Duodenal mucosa (tissue), 2 donors: ENCODE results near the gene HCK.

Source experiments
- H3K27ac ChIP-seq: one replicate; pipeline ENCODE4 v1.7.0; 2013; ENCODE audit warnings: low read depth, low read length
- H3K27me3 ChIP-seq, 2 donors: one replicate each; pipeline ENCODE4 v1.7.0; 2013; ENCODE audit warnings: low read length in 2 of 2, control low read depth in 1 of 2; ENCODE audit not compliant: insufficient read depth in 2 of 2, control insufficient read depth in 1 of 2
- H3K36me3 ChIP-seq, 2 donors: one replicate each; pipeline ENCODE4 v1.7.0; 2013; ENCODE audit warnings: low read length in 2 of 2, control low read depth in 1 of 2; ENCODE audit not compliant: insufficient read depth in 2 of 2, control insufficient read depth in 1 of 2
- H3K4me1 ChIP-seq, 2 donors: one replicate each; pipeline ENCODE4 v1.7.0; 2013; ENCODE audit warnings: low read length in 2 of 2, control low read depth in 1 of 2; ENCODE audit not compliant: insufficient read depth in 2 of 2, control insufficient read depth in 1 of 2
- H3K4me3 ChIP-seq, 2 donors: one replicate each; pipeline ENCODE4 v1.7.0; 2013; ENCODE audit warnings: low read length in 2 of 2, low read depth in 1 of 2
- H3K9ac ChIP-seq, 2 donors: one replicate each; pipeline ENCODE4 v1.7.0; 2013; ENCODE audit warnings: low read length in 2 of 2, low read depth in 1 of 2
- H3K9me3 ChIP-seq, 2 donors: one replicate each; pipeline ENCODE4 v1.7.0; 2013; ENCODE audit warnings: low read length in 2 of 2, control low read depth in 1 of 2; ENCODE audit not compliant: control insufficient read depth in 1 of 2

The HCK gene

DNA sequence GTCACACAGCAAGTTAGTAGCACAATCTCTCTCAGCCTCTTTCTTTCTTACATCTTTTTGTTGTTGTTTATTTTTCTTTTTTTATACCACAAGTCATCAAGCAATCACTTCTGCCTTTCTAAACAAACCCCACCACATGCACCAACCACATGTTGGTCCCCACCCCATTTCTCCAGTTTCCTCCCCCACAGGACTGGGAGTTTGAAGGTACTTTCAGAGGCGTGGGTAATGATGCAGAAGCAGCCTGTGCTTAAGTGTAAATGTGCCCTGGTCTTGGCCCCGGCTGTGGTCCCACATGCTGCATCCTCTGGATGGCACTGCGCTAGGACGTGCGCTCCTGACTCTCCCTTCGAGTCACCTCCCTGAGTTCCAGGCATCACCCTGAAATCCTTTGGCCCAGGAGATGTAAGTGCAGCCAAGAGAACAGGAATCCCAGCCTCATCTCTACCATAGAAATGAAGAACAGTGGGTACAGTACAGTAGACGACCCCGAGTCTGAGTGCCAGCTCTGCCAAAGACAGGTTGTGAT lies 5.7 kb downstream of the HCK start:
- Histone ChIP-seq H3K4me1 (no peaks in the 10 kb centered on the region), H3K4me3 (no peak overlapping the region), H3K9ac (no peak overlapping the region), H3K9me3 (no peaks in the 10 kb centered on the region), H3K27ac (no peak overlapping the region), H3K36me3 (no peaks in the 10 kb centered on the region), H3K27me3 (peaks cover 15 to 17% of the 10 kb centered on the region in 2 donors)

DNA sequence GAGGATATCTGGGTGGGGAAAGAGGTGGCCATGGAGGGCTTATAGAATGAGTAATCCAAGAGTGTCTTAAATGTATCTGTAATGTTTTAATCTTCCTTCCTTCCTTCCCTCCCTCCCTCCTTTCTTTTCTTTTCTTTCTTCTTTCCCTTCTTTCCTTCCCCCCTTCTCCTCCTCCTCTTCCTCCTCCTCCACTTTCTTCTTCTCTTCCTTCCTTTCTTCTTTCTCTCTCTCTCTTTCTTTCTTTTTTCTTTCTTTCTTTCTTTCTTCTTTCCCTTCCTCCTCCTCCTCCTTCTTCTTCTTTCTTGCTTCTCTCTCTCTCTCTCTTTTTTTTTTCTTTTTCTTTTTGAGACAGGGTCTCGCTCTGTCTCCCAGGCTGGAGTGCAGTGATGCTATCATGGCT lies 7.1 kb downstream of the HCK start:
- peaks cover 7 to 12% of the 10 kb centered on the region in 2 donors for H3K27me3 ChIP-seq
- no peak overlapping the region for H3K27ac ChIP-seq
- H3K9me3 ChIP-seq = no peaks in the 10 kb centered on the region
- no peaks in the 10 kb centered on the region for H3K4me1 ChIP-seq
- H3K4me3 ChIP-seq = no peak overlapping the region
- H3K9ac ChIP-seq = no peak overlapping the region
- H3K36me3 ChIP-seq = no peaks in the 10 kb centered on the region

DNA sequence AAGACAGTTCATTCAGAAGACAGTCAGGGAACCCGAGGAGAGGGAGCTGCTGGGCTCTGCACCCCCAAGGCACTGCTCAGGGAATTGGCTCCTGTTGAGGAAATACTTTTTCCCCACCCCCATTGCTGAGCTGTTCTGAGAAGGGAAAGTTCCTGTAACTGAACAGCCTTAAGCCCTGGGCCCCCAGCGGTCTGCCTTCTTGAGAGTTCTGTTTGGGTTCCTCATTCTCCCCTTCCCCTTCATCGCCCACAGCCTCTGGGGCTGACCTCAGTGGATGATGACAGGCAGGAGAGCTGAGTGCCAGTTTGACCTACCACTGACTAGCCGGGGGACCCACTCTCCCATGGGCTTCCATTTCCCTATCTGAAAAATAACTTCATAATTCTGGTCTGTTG lies 10.7 kb downstream of the HCK start:
- no peak overlapping the region for H3K9ac ChIP-seq
- H3K9me3 ChIP-seq = no peaks in the 10 kb centered on the region
- no peak overlapping the region for H3K27ac ChIP-seq
- H3K27me3 ChIP-seq = peaks cover 7 to 9% of the 10 kb centered on the region in 2 donors
- H3K4me1 ChIP-seq = no peaks in the 10 kb centered on the region
- H3K4me3 ChIP-seq = no peak overlapping the region
- H3K36me3 ChIP-seq = no peaks in the 10 kb centered on the region

GRCh38 chr20:32063695-32064094 lies 11.7 kb downstream of the HCK start:
- Histone ChIP-seq H3K9ac (no peak overlapping the region), H3K36me3 (no peaks in the 10 kb centered on the region), H3K4me1 (no peaks in the 10 kb centered on the region), H3K9me3 (no peaks in the 10 kb centered on the region), H3K27ac (no peak overlapping the region), H3K4me3 (no peak overlapping the region), H3K27me3 (peaks cover 4% of the 10 kb centered on the region in 2 donors)

DNA sequence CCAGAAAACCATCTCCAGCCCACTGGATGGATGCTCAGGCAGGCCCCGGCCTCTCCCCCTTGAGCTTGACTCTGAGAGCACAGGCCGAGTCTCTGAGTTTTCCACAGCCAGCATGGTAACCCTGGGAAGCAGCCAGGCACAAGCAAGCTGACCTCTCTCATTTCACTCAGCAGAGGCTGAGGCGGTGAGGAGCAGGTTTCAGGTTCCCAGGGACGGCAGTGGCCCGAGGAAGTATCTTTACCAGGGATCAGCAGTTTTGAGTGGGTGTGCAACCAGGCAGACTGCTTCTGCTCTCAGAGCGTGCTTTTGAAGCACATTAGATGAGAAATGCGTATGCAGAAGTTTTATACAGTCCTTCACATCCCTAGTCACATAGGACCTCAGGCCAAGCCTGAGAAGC lies 12.6 kb downstream of the HCK start:
- no peaks in the 10 kb centered on the region for H3K4me1 ChIP-seq
- no peak overlapping the region for H3K4me3 ChIP-seq
- peaks cover 0 to 5% of the 10 kb centered on the region in 2 donors for H3K27me3 ChIP-seq
- H3K27ac ChIP-seq = no peak overlapping the region
- H3K9ac ChIP-seq = no peak overlapping the region
- no peaks in the 10 kb centered on the region for H3K36me3 ChIP-seq
- H3K9me3 ChIP-seq = no peaks in the 10 kb centered on the region

- Histone ChIP-seq H3K27me3 (peaks cover 0 to 5% of the 10 kb centered on the region in 2 donors), H3K4me3 (no peak overlapping the region), H3K27ac (no peak overlapping the region), H3K4me1 (peaks cover 0 to 3% of the 10 kb centered on the region in 2 donors), H3K9ac (no peak overlapping the region), H3K9me3 (no peaks in the 10 kb centered on the region), H3K36me3 (no peaks in the 10 kb centered on the region)
Measured at GRCh38 chr20:32067234-32067821, 15.3 kb downstream of the HCK start.

GRCh38 chr20:32068174-32068573 lies 16.1 kb downstream of the HCK start:
- H3K4me1 ChIP-seq = peaks cover 0 to 3% of the 10 kb centered on the region in 2 donors
- H3K27ac ChIP-seq = no peak overlapping the region
- no peak overlapping the region for H3K4me3 ChIP-seq
- H3K9ac ChIP-seq = no peak overlapping the region
- peaks cover 0 to 5% of the 10 kb centered on the region in 2 donors for H3K27me3 ChIP-seq
- H3K9me3 ChIP-seq = no peaks in the 10 kb centered on the region
- no peaks in the 10 kb centered on the region for H3K36me3 ChIP-seq

DNA sequence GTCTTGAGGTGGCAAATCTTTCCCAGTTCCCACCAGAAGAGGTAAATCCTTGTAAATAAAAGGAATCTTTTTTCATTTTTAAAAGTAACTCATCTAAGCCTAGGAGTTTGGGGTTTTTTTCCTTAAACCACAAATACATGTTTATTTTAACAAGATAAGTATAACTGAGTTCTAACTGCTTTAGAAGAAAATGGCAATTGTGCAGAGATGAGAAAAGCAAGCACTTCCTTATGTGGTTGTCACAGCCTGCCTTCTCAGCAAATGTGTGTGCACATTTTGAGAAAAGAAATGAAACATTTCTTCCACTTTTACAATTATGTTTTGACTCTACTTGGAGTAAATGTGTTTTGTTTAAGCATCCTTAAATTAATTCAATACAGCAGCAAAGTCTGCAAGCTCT lies 17.7 kb downstream of the HCK start:
- H3K27ac ChIP-seq = no peak overlapping the region
- no peaks in the 10 kb centered on the region for H3K9me3 ChIP-seq
- H3K36me3 ChIP-seq = no peaks in the 10 kb centered on the region
- H3K4me3 ChIP-seq = no peak overlapping the region
- peaks cover 0 to 3% of the 10 kb centered on the region in 2 donors for H3K4me1 ChIP-seq
- H3K27me3 ChIP-seq = peaks cover 0 to 5% of the 10 kb centered on the region in 2 donors
- H3K9ac ChIP-seq = no peak overlapping the region

GRCh38 chr20:32070282-32070681 lies 18.2 kb downstream of the HCK start:
- peaks cover 0 to 3% of the 10 kb centered on the region in 2 donors for H3K4me1 ChIP-seq
- H3K9me3 ChIP-seq = no peaks in the 10 kb centered on the region
- no peak overlapping the region for H3K27ac ChIP-seq
- peaks cover 0 to 5% of the 10 kb centered on the region in 2 donors for H3K27me3 ChIP-seq
- H3K4me3 ChIP-seq = no peak overlapping the region
- H3K9ac ChIP-seq = no peak overlapping the region
- no peaks in the 10 kb centered on the region for H3K36me3 ChIP-seq

- peaks cover 0 to 3% of the 10 kb centered on the region in 2 donors for H3K4me1 ChIP-seq
- no peak overlapping the region for H3K9ac ChIP-seq
- H3K27me3 ChIP-seq = peaks cover 0 to 5% of the 10 kb centered on the region in 2 donors
- no peaks in the 10 kb centered on the region for H3K9me3 ChIP-seq
- no peak overlapping the region for H3K4me3 ChIP-seq
- no peaks in the 10 kb centered on the region for H3K36me3 ChIP-seq
- H3K27ac ChIP-seq = no peak overlapping the region
Measured at GRCh38 chr20:32070690-32071213, 18.7 kb downstream of the HCK start.
